HEK293 (cell line): ENCODE data around the gene KMT2D.

Source experiments
- CTCF ChIA-PET: fragments of 350-600 bp; formaldehyde crosslinking; extraction: SDS; loops from one replicate; lab custom pipeline; 2021; ENCODE audit warnings: antibody characterized with exemption; lab: Yijun Ruan, JAX
- POLR2A ChIA-PET: fragments of 300-600 bp; formaldehyde crosslinking; extraction: SDS; loops from one replicate; lab custom pipeline; 2020; ENCODE audit warnings: antibody characterized with exemption, inconsistent platforms; lab: Yijun Ruan, JAX
- H3K27ac ChIP-seq: fragments of 200-500 bp; sonication (Bioruptor generic); 2 replicates; pipeline ENCODE4 v1.5.1; 2014; ENCODE audit warnings: low read depth, low read length, control low read depth, inconsistent platforms; ENCODE audit errors: extremely low read depth
- H3K36me3 ChIP-seq, 2 experiments: fragments of 200-500 bp in 1 of 2; sonication (Bioruptor generic) in 1 of 2; 1 replicate in 1 of 2; 2 replicates in 1 of 2; pipeline ENCODE4 v1.5.1; 2014 to 2017; ENCODE audit warnings: inconsistent platforms in 2 of 2, low read length in 2 of 2; ENCODE audit not compliant: control insufficient read depth in 2 of 2, insufficient read depth in 1 of 2
- H3K4me1 ChIP-seq: fragments of 200-500 bp; sonication (Bioruptor generic); 2 replicates; pipeline ENCODE4 v1.5.1; 2014; ENCODE audit warnings: mild to moderate bottlenecking, low read length, inconsistent platforms; ENCODE audit not compliant: control insufficient read depth, insufficient read depth
- H3K4me3 ChIP-seq: 2 replicates; pipeline ENCODE4 v1.5.1; 2011; ENCODE audit warnings: low read depth, mild to moderate bottlenecking, control low read depth, low read length, moderate library complexity
- H3K9me3 ChIP-seq: fragments of 200-500 bp; sonication (Bioruptor generic); 2 replicates; pipeline ENCODE4 v1.5.1; 2014; ENCODE audit warnings: low read depth, low read length, inconsistent platforms; ENCODE audit not compliant: control insufficient read depth, insufficient read depth
- BCL11A ChIP-seq: fragments of 450-650 bp; formaldehyde crosslinking; IDR thresholded peaks from 2 replicates; pipeline ENCODE4 v1.5.1; 2016; ENCODE audit warnings: low read depth, missing biosample characterization, missing genetic modification characterization
- CTCF ChIP-seq: fragments of 450-650 bp; formaldehyde crosslinking; IDR thresholded peaks from 2 replicates; pipeline ENCODE4 v1.5.1; 2016; ENCODE audit warnings: missing biosample characterization, missing genetic modification characterization
- ELK4 ChIP-seq: IDR thresholded peaks from 2 replicates; pipeline ENCODE4 v1.6.1; 2011; ENCODE audit warnings: mild to moderate bottlenecking, low read depth, low read length, borderline replicate concordance
- FEZF1 ChIP-seq: fragments of 450-650 bp; formaldehyde crosslinking; IDR thresholded peaks from 2 replicates; pipeline ENCODE4 v1.5.1; 2016; ENCODE audit warnings: missing biosample characterization, missing genetic modification characterization
- IKZF3 ChIP-seq: fragments of 450-650 bp; IDR thresholded peaks from 2 replicates; pipeline ENCODE4 v1.5.0; 2018; ENCODE audit warnings: missing biosample characterization, mild to moderate bottlenecking, missing genetic modification characterization, moderate library complexity
- MEIS1 ChIP-seq: sonication (generic); formaldehyde crosslinking; IDR thresholded peaks from 2 replicates; pipeline ENCODE4 v1.8.1; 2022; ENCODE audit warnings: missing genetic modification reagents, mild to moderate bottlenecking, borderline replicate concordance
- PRDM4 ChIP-seq: fragments of 450-650 bp; formaldehyde crosslinking; IDR thresholded peaks from 2 replicates; pipeline ENCODE4 v1.5.1; 2017; ENCODE audit warnings: missing biosample characterization, missing genetic modification characterization
- SETDB1 ChIP-seq: IDR thresholded peaks from one replicate; pipeline ENCODE4 v1.6.1; 2017; ENCODE audit warnings: mild to moderate bottlenecking, low read length, moderate library complexity, mixed read lengths; ENCODE audit not compliant: insufficient read length
- YY1 ChIP-seq: fragments of 450-650 bp; formaldehyde crosslinking; IDR thresholded peaks from 2 replicates; pipeline ENCODE4 v1.5.1; 2018; ENCODE audit warnings: missing biosample characterization, missing genetic modification characterization
- ZBTB1 ChIP-seq: fragments of 450-650 bp; formaldehyde crosslinking; IDR thresholded peaks from 2 replicates; pipeline ENCODE4 v1.5.1; 2016; ENCODE audit warnings: missing biosample characterization, missing genetic modification characterization
- ZBTB20 ChIP-seq: fragments of 450-650 bp; formaldehyde crosslinking; IDR thresholded peaks from 2 replicates; pipeline ENCODE4 v1.5.1; 2016; ENCODE audit warnings: missing biosample characterization, missing genetic modification characterization
- ZBTB48 ChIP-seq: fragments of 450-650 bp; formaldehyde crosslinking; IDR thresholded peaks from 2 replicates; pipeline ENCODE4 v1.5.1; 2016; ENCODE audit warnings: missing biosample characterization, missing genetic modification characterization
- ZBTB7A ChIP-seq: fragments of 450-650 bp; formaldehyde crosslinking; IDR thresholded peaks from 2 replicates; pipeline ENCODE4 v1.5.1; 2016; ENCODE audit warnings: low read depth, missing biosample characterization, missing genetic modification characterization
- ZEB2 ChIP-seq: fragments of 450-650 bp; formaldehyde crosslinking; IDR thresholded peaks from 2 replicates; pipeline ENCODE4 v1.5.1; 2016; ENCODE audit warnings: missing biosample characterization, missing genetic modification characterization
- ZNF112 ChIP-seq: fragments of 450-650 bp; formaldehyde crosslinking; IDR thresholded peaks from 2 replicates; pipeline ENCODE4 v1.5.0; 2017; ENCODE audit warnings: missing biosample characterization, missing genetic modification characterization
- ZNF155 ChIP-seq: fragments of 450-650 bp; formaldehyde crosslinking; IDR thresholded peaks from 2 replicates; pipeline ENCODE4 v1.5.1; 2016; ENCODE audit warnings: missing biosample characterization, missing genetic modification characterization
- ZNF16 ChIP-seq: fragments of 450-650 bp; formaldehyde crosslinking; IDR thresholded peaks from 2 replicates; pipeline ENCODE4 v1.5.1; 2016; ENCODE audit warnings: low read depth, missing biosample characterization, missing genetic modification characterization
- ZNF169 ChIP-seq: fragments of 450-650 bp; formaldehyde crosslinking; IDR thresholded peaks from 2 replicates; pipeline ENCODE4 v1.5.1; 2016; ENCODE audit warnings: missing biosample characterization, missing genetic modification characterization
- ZNF239 ChIP-seq: fragments of 450-650 bp; formaldehyde crosslinking; IDR thresholded peaks from 2 replicates; pipeline ENCODE4 v1.5.1; 2016; ENCODE audit warnings: missing biosample characterization, missing genetic modification characterization
- ZNF37A ChIP-seq: fragments of 450-650 bp; IDR thresholded peaks from 2 replicates; pipeline ENCODE4 v1.5.1; 2018; ENCODE audit warnings: missing biosample characterization, missing genetic modification characterization
- ZNF513 ChIP-seq: fragments of 450-650 bp; IDR thresholded peaks from 2 replicates; pipeline ENCODE4 v1.5.1; 2018; ENCODE audit warnings: missing biosample characterization, missing genetic modification characterization
- ZNF560 ChIP-seq: fragments of 450-650 bp; formaldehyde crosslinking; IDR thresholded peaks from 2 replicates; pipeline ENCODE4 v1.5.1; 2017; ENCODE audit warnings: missing biosample characterization, missing genetic modification characterization, borderline replicate concordance
- ZNF561 ChIP-seq: fragments of 450-650 bp; IDR thresholded peaks from 2 replicates; pipeline ENCODE4 v1.5.1; 2018; ENCODE audit warnings: missing biosample characterization, missing genetic modification characterization, borderline replicate concordance
- ZNF768 ChIP-seq: fragments of 450-650 bp; formaldehyde crosslinking; IDR thresholded peaks from 2 replicates; pipeline ENCODE4 v1.5.1; 2018; ENCODE audit warnings: missing biosample characterization, mild to moderate bottlenecking, missing genetic modification characterization
- ZNF777 ChIP-seq: fragments of 450-650 bp; formaldehyde crosslinking; IDR thresholded peaks from 2 replicates; pipeline ENCODE4 v1.5.1; 2017; ENCODE audit warnings: missing biosample characterization, missing genetic modification characterization, borderline replicate concordance
- ZNF830 ChIP-seq: fragments of 450-650 bp; IDR thresholded peaks from 2 replicates; pipeline ENCODE4 v1.5.0; 2018; ENCODE audit warnings: missing biosample characterization, missing genetic modification characterization, low read depth, mild to moderate bottlenecking, moderate library complexity
- ZNF837 ChIP-seq: fragments of 450-650 bp; formaldehyde crosslinking; IDR thresholded peaks from 2 replicates; pipeline ENCODE4 v1.5.1; 2016; ENCODE audit warnings: missing biosample characterization, missing genetic modification characterization

Gene KMT2D

GRCh38 chr12:49084438-49084837, 23.8 kb upstream of the KMT2D start:
- CTCF ChIA-PET: interaction anchor here (0.6 to 6.2 kb wide), 9 partner anchors 10 to 934 kb away, joined by 3 to 131 read pairs (median 3); partner anchors contain the start of gene RHEBL1
- H3K36me3 ChIP-seq: no peaks in the 10 kb centered on the region
- no peak overlapping the region for H3K4me3 ChIP-seq
- no peak overlapping the region for H3K27ac ChIP-seq
- POLR2A ChIA-PET: interaction anchor here (0.6 to 1.3 kb wide), 4 partner anchors 14 to 104 kb away, joined by 3 to 5 read pairs (median 4); partner anchors contain the start of genes RHEBL1 and TUBA1A
- no peaks in the 10 kb centered on the region for H3K4me1 ChIP-seq
- TF ChIP-seq YY1: no peak
- no peak for TF ChIP-seq FEZF1
- no peak for TF ChIP-seq ZNF169 (tag by site-specific recombination)
- TF ChIP-seq ZNF155 (tag by site-specific recombination): no peak
- TF ChIP-seq ZBTB48 (tag by site-specific recombination): no peak
- no peak for TF ChIP-seq IKZF3 (tag by site-specific recombination)
- TF ChIP-seq BCL11A (tag by site-specific recombination): no peak
- TF ChIP-seq ZNF560 (tag by site-specific recombination): no peak
- no peak for TF ChIP-seq ZNF777
- TF ChIP-seq MEIS1 (CRISPR knock-in tag): no peak
- no peak for TF ChIP-seq PRDM4 (tag by site-specific recombination)
- TF ChIP-seq SETDB1: no peak
- TF ChIP-seq ZBTB7A (tag by site-specific recombination): no peak
- no peak for TF ChIP-seq ZNF513
- no peak for TF ChIP-seq ELK4
- no peak for TF ChIP-seq ZBTB20
- no peak for TF ChIP-seq CTCF (tag by site-specific recombination)
- TF ChIP-seq ZNF561: no peak
- no peak for TF ChIP-seq ZNF37A (tag by site-specific recombination)
- no peak for TF ChIP-seq ZBTB1 (tag by site-specific recombination)
- TF ChIP-seq, all 188 proteins: peak for 0
- H3K9me3 ChIP-seq: no peaks in the 10 kb centered on the region

- ChIA-PET CTCF (interaction anchor here (0.7 to 3.4 kb wide), 5 partner anchors 8 to 51 kb away, joined by 3 to 27 read pairs (median 7); no protein-coding TSS in a partner anchor), POLR2A (interaction anchor here (0.7 kb wide), 1 partner anchor 45 kb away, joined by 3 read pairs; no protein-coding TSS in a partner anchor)
- Histone ChIP-seq H3K4me3 (no peak overlapping the region), H3K4me1 (no peaks in the 10 kb centered on the region), H3K9me3 (no peaks in the 10 kb centered on the region), H3K36me3 (no peaks in the 10 kb centered on the region), H3K27ac (no peak overlapping the region)
- TF ChIP-seq ZNF830: no peak
- no peak for TF ChIP-seq ZEB2 (tag by site-specific recombination)
- TF ChIP-seq ZNF16 (tag by site-specific recombination): no peak
- TF ChIP-seq ZNF768 (tag by site-specific recombination): no peak
- no peak for TF ChIP-seq ZNF112 (tag by site-specific recombination)
- no peak for TF ChIP-seq ZNF837 (tag by site-specific recombination)
- TF ChIP-seq ZNF239: no peak
Observed at GRCh38 chr12:49079793-49080192, 19.2 kb upstream of the KMT2D start.
